GM18526 (cell line): Measurements from ENCODE around the gene KRTAP10-12.

ENCODE experiments used
- POLR2A ChIP-seq: IDR thresholded peaks from 3 replicates; pipeline ENCODE4 v1.6.1; 2011; ENCODE audit not compliant: insufficient read length; ENCODE audit errors: extremely low read depth

Gene KRTAP10-12

DNA sequence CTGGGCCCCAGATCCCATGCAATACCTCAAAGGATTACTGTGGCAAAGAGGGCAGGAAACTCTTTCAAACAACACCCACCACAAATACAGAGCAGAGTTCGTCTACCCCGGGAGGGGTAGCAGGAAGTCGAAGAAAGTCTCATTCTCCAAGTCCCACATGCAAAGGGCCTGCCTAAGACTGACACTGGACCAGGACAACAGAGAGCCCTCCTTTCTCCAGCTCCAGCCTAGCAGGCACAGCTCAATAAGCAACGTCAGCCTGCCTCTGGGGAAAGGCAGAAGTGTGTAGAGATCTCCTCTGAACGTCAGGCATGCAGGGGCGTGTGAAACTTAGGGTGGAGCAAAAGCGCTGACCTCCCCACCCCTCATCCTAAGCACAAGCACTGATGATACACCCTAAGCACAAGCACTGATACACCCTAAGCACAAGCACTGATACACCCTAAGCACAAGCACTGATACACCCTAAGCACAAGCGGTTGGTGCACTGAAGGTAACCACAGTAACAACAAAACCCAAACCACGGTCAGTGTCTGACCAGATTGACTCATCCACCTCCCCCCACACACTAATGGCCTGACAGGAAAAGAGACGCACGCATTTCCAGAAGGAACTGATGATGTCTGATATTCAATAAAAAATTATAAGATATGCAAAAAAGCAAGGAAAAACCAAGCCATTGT lies 37.9 kb upstream of the KRTAP10-12 start:
- no peak for TF ChIP-seq POLR2A

DNA sequence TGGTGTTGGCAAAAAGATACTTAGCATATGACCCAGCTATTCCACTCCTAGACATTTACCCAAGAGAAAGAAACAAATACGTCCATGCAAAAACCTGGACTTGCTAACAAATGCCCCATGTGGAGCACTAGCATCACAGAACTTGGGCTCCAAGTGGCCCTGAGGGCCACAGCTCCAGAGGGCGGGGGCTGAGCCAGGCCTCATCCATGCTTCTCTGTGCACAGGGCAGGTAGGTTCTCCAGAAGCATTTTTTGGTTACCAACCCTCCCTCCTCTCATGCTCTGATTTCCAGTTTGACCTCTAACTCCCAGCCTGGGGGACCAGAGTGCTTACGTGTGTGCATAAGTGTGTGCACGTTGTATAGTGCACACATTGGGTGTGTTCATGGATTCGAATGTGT lies 32.3 kb upstream of the KRTAP10-12 start:
- no peak for TF ChIP-seq POLR2A

DNA sequence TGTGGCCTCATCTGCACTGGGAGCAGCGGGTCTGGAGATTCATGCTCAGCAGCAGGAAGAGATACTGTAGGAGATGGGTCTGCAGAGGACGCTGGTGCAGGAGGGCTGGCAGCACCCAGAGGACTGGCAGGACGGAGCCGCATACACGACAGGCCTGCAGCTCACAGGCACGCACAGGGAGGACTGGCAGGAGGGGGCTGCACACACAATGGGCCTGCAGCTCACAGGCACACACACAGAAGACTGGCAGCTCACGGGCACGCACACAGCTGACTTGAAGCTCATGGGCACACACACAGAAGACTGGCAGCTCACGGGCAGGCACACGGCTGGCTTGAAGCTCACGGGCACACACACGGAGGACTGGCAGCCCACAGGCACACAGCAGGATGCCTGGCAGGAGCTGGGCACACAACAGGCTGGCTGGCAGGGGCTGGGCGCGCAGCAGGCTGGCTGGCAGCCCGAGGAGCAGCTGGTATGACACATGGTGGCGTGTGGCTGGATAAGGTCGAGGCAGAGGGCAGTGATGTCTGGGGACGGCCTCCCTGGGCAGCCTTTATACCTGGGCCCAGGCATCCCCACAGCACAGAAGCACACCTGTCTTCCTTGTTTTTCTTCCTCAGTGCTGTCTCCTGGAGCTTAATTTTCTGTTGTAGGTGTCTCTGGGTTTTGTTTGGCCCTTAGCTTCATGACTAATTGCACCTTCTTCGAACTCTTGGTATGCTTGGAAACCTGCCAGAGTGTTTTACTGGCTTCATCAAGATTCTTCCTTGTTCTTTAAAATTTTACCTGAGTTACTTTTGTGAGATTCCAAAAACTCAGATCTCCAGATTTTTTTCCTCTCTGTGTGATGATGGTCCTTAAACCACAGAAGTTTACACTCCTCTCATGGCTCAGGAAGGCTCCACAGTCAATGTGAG lies 30.3 kb upstream of the KRTAP10-12 start, which contains the start of gene KRTAP12-2:
TSS of gene KRTAP12-2 (minus strand) at position 527 of the 920 bp plus-strand sequence. CDS start at position 486, 41 bp downstream.
- no peak for TF ChIP-seq POLR2A

DNA sequence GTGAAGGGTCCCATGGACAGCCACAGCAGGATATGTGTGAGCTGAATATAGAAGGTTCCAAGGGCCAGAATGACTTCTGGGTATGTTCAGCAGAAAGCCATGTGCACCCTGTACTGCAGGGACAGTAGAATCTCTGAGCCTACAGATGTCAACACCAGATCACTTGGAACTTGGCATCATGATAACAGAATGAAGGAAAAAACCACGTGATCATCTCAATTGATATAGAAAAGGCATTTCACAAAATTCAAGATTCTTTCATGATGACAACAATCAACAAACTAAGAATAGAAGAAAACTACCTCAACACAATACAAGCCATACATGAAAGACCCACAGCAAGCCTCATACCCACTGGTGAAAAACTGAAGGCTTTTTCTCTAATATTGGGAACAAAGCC lies 29.4 kb upstream of the KRTAP10-12 start:
- TF ChIP-seq POLR2A = no peak

DNA sequence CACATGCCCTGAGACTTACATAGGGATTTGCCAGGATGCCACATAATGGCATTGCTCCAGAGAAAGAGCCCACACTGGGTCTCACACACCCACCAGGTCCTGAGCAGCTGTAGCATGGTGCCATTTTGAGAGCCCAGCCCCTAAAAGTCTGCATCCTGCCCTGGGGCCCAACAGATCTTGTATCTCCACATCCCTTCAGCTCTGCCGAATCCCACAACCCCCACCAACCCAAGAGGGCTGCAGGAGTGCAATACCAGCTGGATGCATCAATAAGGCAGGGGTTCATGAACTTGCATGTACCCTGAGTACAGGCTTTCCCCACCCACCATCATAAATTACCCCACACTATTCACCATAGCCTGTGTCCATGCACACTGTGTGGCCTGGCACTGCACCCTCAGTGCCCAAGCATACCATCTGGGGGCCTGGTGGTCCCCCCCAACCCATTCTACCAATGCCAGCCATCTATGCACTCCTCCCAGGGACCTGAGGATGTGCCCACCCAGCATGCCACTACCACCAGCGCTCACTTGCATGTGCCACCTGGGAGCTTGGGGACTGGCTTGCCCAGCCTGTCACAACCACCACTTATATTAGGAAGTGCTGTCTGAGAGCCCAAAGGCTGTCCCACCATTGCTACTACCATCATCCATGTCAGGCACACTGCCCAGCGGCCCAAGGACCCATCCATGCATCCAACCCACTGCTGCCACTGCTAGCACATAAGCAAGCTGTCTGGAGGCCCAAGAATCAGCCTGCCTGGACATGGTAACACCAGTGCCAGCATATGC lies 26.1 kb upstream of the KRTAP10-12 start:
- TF ChIP-seq POLR2A = no peak

DNA sequence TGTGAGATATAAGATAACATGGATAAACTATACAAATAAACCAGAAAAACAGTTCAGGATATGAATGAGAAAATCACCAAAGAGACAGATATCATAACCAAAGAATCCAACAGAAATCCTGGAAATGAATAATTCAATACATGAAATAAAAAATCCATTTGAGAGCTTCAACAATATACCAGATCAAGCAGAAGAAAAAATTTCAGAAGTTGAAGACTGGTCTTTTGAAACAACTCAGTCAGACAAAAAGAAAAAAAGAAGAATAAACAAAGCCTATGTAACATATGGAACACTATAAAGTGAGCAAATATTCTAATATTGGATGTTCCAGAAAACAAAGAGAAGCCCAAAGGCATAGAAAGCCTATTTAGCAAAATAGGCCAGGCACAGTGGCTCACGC lies 25.1 kb upstream of the KRTAP10-12 start:
- no peak for TF ChIP-seq POLR2A

DNA sequence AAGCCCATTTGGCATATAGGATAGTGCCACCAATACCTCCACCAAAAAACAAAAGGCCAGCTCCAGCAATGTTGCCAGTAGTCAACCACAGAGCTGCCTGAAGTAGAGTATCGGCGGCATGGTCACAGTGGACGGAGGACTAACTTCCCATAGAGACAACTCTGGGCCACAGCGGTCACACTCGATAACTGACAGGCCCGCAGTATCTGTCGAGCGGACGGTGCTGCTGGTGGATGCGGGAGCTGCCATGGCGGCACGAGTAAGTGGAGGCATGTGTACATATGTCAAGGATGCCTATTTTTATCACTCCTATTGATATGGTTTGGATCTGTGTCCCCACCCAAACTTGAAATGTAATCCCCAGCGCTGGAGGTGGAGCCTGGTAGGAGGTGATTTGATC lies 19.1 kb upstream of the KRTAP10-12 start:
- TF ChIP-seq POLR2A = no peak

DNA sequence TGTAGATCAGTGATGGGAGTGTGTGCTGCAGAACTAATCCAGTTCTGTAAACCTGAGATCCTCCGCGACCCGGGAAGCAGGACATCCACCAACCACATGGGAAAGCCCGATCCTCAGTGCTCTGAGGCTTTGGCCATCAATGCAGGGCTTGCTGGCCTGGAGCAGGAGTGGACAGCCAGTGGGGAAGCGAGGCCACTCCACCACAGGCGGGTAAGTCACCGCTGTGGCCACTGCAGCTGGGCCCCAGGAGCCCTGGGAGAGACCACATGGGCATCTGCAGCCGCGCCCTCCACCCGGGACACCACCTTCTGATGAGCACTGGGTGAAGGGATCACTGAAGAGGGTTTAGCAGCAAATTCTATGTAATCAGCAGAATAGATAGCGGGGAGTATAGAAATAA lies 15.8 kb upstream of the KRTAP10-12 start:
- no peak for TF ChIP-seq POLR2A

DNA sequence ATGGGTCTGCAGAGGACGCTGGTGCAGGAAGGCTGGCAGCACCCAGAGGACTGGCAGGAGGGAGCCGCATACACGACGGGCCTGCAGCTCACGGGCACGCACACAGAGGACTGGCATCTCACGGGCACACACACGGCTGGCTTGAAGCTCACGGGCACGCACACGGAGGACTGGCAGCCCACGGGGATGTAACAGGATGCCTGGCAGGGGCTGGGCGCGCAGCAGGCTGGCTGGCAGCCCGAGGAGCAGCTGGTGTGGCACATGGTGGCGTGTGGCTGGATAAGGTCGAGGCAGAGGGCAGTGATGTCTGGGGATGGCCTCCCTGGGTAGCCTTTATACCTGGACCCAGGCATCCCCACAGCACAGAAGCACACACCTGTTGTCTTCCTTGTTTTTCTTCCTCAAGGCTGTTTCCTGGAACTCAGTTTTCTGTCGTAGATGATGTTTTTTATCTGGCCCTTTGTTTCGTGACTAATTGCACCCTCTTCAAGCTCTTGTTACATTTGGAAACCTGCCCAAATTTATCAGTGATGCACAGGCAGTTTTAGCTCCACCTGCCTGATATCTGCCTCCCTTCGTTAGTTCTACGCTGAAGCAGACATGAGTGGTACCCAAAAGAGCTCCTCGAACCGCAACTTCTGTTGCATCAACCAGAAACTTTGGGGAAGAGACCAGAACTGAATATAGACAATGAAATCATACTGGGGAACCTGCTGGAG lies 15.0 kb upstream of the KRTAP10-12 start, which contains the start of gene KRTAP12-1:
TSS of gene KRTAP12-1 (minus strand) at position 303 of the 719 bp plus-strand sequence. CDS start at position 263, 40 bp downstream.
- TF ChIP-seq POLR2A = no peak

DNA sequence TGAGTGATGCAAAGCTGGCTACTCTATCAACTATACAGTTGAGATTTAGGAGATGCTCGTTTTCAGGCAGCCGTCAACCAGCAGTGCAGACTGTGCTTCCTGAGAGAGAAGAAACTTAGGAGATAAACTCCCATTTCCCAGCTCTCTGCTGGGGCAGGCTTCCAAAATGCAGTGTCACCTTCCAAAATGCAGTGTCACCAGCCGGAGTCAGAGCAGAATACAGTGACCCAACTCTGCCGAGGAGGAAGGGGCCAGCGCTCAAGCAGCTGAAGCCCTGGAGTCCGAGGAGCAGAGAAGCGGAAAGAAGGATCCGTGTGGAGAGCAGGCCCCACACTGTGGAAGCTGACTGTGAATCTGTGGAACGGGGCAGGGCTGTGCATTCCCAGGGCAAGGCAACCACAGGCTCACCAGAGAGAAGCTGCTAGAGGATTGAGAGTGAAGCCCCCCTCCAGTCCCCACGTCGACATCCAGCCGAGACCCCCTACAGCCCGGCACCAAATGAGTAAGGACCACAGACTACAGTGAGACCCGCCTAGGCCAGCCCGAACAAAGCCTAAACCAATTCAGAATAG lies 14.3 kb upstream of the KRTAP10-12 start:
- no peak for TF ChIP-seq POLR2A

DNA sequence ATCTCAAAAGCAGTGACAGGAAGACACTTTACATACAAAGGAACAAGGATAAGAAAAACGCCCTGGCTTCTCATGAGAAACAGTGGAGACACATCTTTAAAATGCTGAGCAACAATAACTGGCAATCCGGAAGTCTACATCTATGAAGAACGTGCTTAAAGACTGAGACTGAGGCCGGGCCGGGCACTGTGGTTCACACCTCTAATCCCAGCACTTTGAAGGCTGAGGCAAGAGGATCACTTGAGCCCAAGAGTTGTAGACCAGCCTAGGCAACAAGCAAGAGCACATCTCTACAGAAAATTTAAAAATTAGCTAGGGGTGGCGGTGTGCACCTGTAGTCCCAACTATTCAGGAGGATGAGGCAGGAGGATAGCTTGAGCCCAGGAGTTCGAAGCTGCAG lies 12.9 kb upstream of the KRTAP10-12 start:
- TF ChIP-seq POLR2A = no peak

DNA sequence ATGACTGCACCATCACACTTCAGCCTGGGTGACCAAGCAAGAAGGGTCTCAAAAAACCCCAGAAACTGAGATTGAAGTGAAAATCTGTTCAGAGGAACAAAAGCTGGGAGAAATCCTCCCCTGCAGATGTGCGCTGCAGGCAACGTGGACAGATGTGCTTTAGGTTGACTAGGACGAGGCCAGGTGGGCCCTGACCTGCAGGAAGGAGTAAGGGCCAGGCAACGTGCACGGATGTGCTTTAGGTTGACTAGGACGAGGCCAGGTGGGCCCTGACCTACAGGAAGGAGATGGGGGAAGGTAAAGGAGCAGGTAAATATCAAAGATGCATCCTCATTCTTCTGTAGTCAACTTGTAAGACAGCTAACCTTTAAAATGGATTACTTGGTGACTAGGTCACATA lies 12.5 kb upstream of the KRTAP10-12 start:
- TF ChIP-seq POLR2A = no peak

DNA sequence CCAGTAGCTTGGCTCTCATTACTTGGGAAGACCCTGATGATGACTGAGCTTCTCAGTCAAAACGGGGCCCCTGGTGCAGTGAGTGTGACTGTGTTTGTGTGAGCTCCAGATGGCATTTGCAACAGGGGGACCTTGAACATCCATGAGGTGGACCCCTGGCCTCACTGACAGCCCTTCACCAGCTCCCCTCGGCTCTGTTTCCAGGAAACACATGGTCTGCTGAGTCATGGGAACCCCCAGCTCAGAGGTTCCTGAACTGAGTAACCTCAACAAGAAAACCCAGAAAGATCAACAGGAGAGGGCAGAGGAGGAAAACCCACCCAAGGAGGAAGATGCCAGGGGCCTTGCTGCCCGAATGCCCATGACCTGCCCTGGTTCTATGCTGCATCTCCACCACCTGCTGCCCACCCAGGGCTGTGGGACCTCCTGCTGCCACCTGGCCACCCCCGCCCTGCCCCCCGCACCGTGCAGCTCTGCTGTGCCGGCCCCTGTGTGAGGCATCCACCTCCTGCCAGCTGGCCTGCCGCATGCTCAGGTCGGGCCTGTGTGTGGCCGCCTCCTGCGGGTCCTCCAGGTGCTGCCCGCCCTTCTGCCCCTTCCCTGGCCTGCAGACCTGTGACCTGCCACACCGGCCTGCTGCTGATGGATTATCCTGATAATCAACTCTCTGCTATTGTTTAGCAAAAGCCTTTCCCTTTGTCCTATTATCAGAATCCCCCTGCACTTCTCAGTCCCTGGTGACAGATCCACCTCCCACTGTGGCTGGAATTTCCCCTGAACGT lies 10.8 kb upstream of the KRTAP10-12 start:
- TF ChIP-seq POLR2A = no peak
